ENCODE results near the gene LEF1.

DNA sequence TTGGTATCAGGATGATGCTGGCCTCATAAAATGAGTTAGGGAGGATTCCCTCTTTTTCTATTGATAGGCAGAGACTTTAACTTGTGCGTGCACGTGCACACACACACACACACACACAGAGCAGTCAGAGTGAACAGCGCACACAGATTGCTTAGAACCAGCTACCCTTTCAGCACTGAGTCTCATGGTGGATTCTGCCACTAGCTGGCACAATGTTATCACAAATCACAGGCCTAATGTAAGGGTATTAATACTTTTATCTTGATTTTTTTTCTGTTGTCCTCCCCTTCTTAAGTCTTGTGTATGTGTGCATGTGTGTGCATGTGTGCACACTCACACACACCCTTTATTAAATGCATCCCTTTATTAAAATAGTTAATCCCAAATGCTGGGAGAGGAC is 125.8 kb downstream of the LEF1 start:
- TF ChIP-seq, protein P1, sequence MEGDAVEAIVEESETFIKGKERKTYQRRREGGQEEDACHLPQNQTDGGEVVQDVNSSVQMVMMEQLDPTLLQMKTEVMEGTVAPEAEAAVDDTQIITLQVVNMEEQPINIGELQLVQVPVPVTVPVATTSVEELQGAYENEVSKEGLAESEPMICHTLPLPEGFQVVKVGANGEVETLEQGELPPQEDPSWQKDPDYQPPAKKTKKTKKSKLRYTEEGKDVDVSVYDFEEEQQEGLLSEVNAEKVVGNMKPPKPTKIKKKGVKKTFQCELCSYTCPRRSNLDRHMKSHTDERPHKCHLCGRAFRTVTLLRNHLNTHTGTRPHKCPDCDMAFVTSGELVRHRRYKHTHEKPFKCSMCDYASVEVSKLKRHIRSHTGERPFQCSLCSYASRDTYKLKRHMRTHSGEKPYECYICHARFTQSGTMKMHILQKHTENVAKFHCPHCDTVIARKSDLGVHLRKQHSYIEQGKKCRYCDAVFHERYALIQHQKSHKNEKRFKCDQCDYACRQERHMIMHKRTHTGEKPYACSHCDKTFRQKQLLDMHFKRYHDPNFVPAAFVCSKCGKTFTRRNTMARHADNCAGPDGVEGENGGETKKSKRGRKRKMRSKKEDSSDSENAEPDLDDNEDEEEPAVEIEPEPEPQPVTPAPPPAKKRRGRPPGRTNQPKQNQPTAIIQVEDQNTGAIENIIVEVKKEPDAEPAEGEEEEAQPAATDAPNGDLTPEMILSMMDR (IDR thresholded peaks at IDR 0.05) = no peak
- no peak for TF ChIP-seq EP300 (IDR thresholded peaks at IDR 0.05)
